PC-3 (cell line): ENCODE data around the gene TMEM121B. TPM values are rescaled to one million over a fixed set of nuclear protein-coding genes. Genes with fewer than 3 reads are reported as not detected.

Experiments
- ATAC-seq: fragments of 200-7000 bp; cut with Tn5 transposase; 2 replicates; pipeline ENCODE4 v1.9.1; 2020; ENCODE audit warnings: mild to moderate bottlenecking, moderate library complexity
- BruUV-seq: library from RNA; stranded (reverse); fragments of 400-500 nt; replicated peaks from 2 replicates; lab custom pipeline; 2021; lab: Mats Ljungman, UMichigan
- CTCF ChIA-PET: fragments of 300-600 bp; sonication (Branson Sonifier 250); formaldehyde crosslinking; loops from one replicate; lab custom pipeline; 2022; ENCODE audit warnings: antibody characterized with exemption; lab: Charles Lee
- POLR2A ChIA-PET: fragments of 300-600 bp; sonication (Branson Sonifier 250); formaldehyde crosslinking; loops from one replicate; lab custom pipeline; 2022; ENCODE audit warnings: antibody characterized with exemption; ENCODE audit not compliant: unreplicated experiment; lab: Charles Lee
- DNase-seq: peaks from one replicate; pipeline ENCODE4 v3.0.0-alpha.2; 2015
- H2AFZ ChIP-seq: fragments of 300-600 bp; sonication (generic); 2 replicates; pipeline ENCODE4 v1.6.0; 2016; ENCODE audit warnings: antibody characterized with exemption, low read length
- H3F3A ChIP-seq: fragments of 300-600 bp; sonication (generic); one replicate; pipeline ENCODE4 v1.6.0; 2017; ENCODE audit warnings: antibody characterized with exemption, low read length, control low read depth, mild to moderate bottlenecking; ENCODE audit not compliant: unreplicated experiment
- H3K27ac ChIP-seq: fragments of 300-600 bp; sonication (generic); 2 replicates; pipeline ENCODE4 v1.5.1; 2016; ENCODE audit warnings: mild to moderate bottlenecking, low read length
- H3K27me3 ChIP-seq: fragments of 300-600 bp; sonication (generic); 2 replicates; pipeline ENCODE4 v1.6.1; 2016; ENCODE audit warnings: low read length, mixed read lengths
- H3K36me3 ChIP-seq: fragments of 300-600 bp; sonication (generic); 2 replicates; pipeline ENCODE4 v1.6.1; 2016; ENCODE audit warnings: low read depth, mixed run types, low read length, mixed read lengths
- H3K4me1 ChIP-seq: fragments of 300-600 bp; sonication (generic); 2 replicates; pipeline ENCODE4 v1.5.1; 2016; ENCODE audit warnings: low read length; ENCODE audit not compliant: insufficient read depth
- H3K4me2 ChIP-seq: fragments of 300-600 bp; sonication (generic); 2 replicates; pipeline ENCODE4 v1.6.0; 2016; ENCODE audit warnings: low read length
- H3K4me3 ChIP-seq: fragments of 300-600 bp; sonication (generic); 2 replicates; pipeline ENCODE4 v1.5.1; 2016; ENCODE audit warnings: mild to moderate bottlenecking, low read length, mixed read lengths
- H3K79me2 ChIP-seq: fragments of 300-600 bp; sonication (generic); 2 replicates; pipeline ENCODE4 v1.6.1; 2017; ENCODE audit warnings: low read length, mixed read lengths
- H3K9ac ChIP-seq: fragments of 300-600 bp; sonication (generic); 2 replicates; pipeline ENCODE4 v1.6.0; 2016; ENCODE audit warnings: mild to moderate bottlenecking, low read length
- H3K9me2 ChIP-seq: fragments of 300-600 bp; sonication (generic); replicated peaks from 2 replicates; pipeline ENCODE4 v1.6.1; 2016; ENCODE audit warnings: mixed run types, low read length, mixed read lengths
- H3K9me3 ChIP-seq: fragments of 300-600 bp; sonication (generic); 2 replicates; pipeline ENCODE4 v1.6.1; 2016; ENCODE audit warnings: low read length, mixed read lengths
- H4K20me1 ChIP-seq: fragments of 300-600 bp; sonication (generic); 2 replicates; pipeline ENCODE4 v1.6.1; 2016; ENCODE audit warnings: low read length, mixed read lengths
- CTCF ChIP-seq: fragments of 300-600 bp; sonication (generic); conservative IDR thresholded peaks from 2 replicates; pipeline ENCODE4 v1.5.1; 2017; ENCODE audit warnings: antibody characterized with exemption, low read depth, mild to moderate bottlenecking, low read length
- EZH2 ChIP-seq: fragments of 300-600 bp; sonication (generic); IDR thresholded peaks from one replicate; pipeline ENCODE4 v1.6.1; 2017; ENCODE audit warnings: antibody characterized with exemption, mild to moderate bottlenecking, low read length; ENCODE audit not compliant: unreplicated experiment
- EZH2phosphoT487 ChIP-seq: fragments of 300-600 bp; sonication (generic); IDR thresholded peaks from 2 replicates; pipeline ENCODE4 v1.6.1; 2018; ENCODE audit warnings: mild to moderate bottlenecking, antibody characterized with exemption, low read length, borderline replicate concordance
- intact Hi-C: fragments of 100-400 bp; cut with micrococcal nuclease; formaldehyde crosslinking; loops from 2 replicates; pipeline ENCODE4 v1.9.0; 2023
- total RNA-seq: library from RNA; depleted of rRNA; stranded (reverse); fragments of >200 nt; gene quantifications from 2 replicates; pipeline ENCODE4 v1.2.3, GENCODE V29; 2014

Gene TMEM121B
- total RNA-seq, 1 experiment from 2014 or later: 0.11 TPM

GRCh38 chr22:17114898-17115235 is 6.3 kb downstream of the TMEM121B start:
- H3K36me3 ChIP-seq: no peaks in the 10 kb centered on the region
- CTCF ChIA-PET: no interaction called here
- H3K4me2 ChIP-seq: no peak overlapping the region
- H3K79me2 ChIP-seq: no peaks in the 10 kb centered on the region
- TF ChIP-seq EZH2phosphoT487: no peak
- no peak for TF ChIP-seq EZH2
- no peak for TF ChIP-seq CTCF
- intact Hi-C loops: no loop called here
- POLR2A ChIA-PET: no interaction called here
- no peak overlapping the region for H3K4me3 ChIP-seq
- no peaks in the 10 kb centered on the region for H3F3A ChIP-seq
- no peaks in the 10 kb centered on the region for H3K27me3 ChIP-seq
- no peak overlapping the region for H3K27ac ChIP-seq
- H3K9me2 ChIP-seq: no peaks in the 10 kb centered on the region
- no peak for DNase-seq
- H3K9me3 ChIP-seq: no peaks in the 10 kb centered on the region
- ATAC-seq: no peak
- BruUV-seq: no TSS peak
- H2AFZ ChIP-seq: no peak overlapping the region
- peaks cover 11% of the 10 kb centered on the region for H3K4me1 ChIP-seq
- H4K20me1 ChIP-seq: no peaks in the 10 kb centered on the region
- H3K9ac ChIP-seq: no peak overlapping the region

- no peak for ATAC-seq
- Histone ChIP-seq H3K27me3 (no peaks in the 10 kb centered on the region), H2AFZ (no peak overlapping the region), H3K9ac (no peak overlapping the region), H3K9me2 (no peaks in the 10 kb centered on the region), H3F3A (no peaks in the 10 kb centered on the region), H3K27ac (no peak overlapping the region), H3K36me3 (no peaks in the 10 kb centered on the region), H3K4me3 (no peak overlapping the region), H3K9me3 (no peaks in the 10 kb centered on the region), H3K79me2 (no peaks in the 10 kb centered on the region), H4K20me1 (no peaks in the 10 kb centered on the region), H3K4me1 (peaks cover 11% of the 10 kb centered on the region), H3K4me2 (no peak overlapping the region)
- POLR2A ChIA-PET: no interaction called here
- TF ChIP-seq CTCF: no peak
- no peak for TF ChIP-seq EZH2phosphoT487
- no peak for TF ChIP-seq EZH2
- intact Hi-C loops: no loop called here
- CTCF ChIA-PET: no interaction called here
- no peak for DNase-seq
- BruUV-seq: no TSS peak
Measured at GRCh38 chr22:17114173-17114897, 6.8 kb downstream of the TMEM121B start.

GRCh38 chr22:17113600-17113999 is 7.6 kb downstream of the TMEM121B start:
- no peak for ATAC-seq
- no peaks in the 10 kb centered on the region for H3K9me2 ChIP-seq
- ChIA-PET POLR2A (no interaction called here), CTCF (no interaction called here)
- H2AFZ ChIP-seq: no peak overlapping the region
- TF ChIP-seq EZH2phosphoT487 (no peak), EZH2 (no peak), CTCF (no peak)
- no TSS peak for BruUV-seq
- no peaks in the 10 kb centered on the region for H3F3A ChIP-seq
- H3K4me2 ChIP-seq: no peak overlapping the region
- no peaks in the 10 kb centered on the region for H3K9me3 ChIP-seq
- H4K20me1 ChIP-seq: no peaks in the 10 kb centered on the region
- no peaks in the 10 kb centered on the region for H3K27me3 ChIP-seq
- no peaks in the 10 kb centered on the region for H3K36me3 ChIP-seq
- no peaks in the 10 kb centered on the region for H3K79me2 ChIP-seq
- intact Hi-C loops: no loop called here
- H3K4me3 ChIP-seq: no peak overlapping the region
- H3K4me1 ChIP-seq: peaks cover 11% of the 10 kb centered on the region
- no peak for DNase-seq
- no peak overlapping the region for H3K27ac ChIP-seq
- no peak overlapping the region for H3K9ac ChIP-seq
